ENCODE measurements around the gene NKG7.

The NKG7 gene

DNA sequence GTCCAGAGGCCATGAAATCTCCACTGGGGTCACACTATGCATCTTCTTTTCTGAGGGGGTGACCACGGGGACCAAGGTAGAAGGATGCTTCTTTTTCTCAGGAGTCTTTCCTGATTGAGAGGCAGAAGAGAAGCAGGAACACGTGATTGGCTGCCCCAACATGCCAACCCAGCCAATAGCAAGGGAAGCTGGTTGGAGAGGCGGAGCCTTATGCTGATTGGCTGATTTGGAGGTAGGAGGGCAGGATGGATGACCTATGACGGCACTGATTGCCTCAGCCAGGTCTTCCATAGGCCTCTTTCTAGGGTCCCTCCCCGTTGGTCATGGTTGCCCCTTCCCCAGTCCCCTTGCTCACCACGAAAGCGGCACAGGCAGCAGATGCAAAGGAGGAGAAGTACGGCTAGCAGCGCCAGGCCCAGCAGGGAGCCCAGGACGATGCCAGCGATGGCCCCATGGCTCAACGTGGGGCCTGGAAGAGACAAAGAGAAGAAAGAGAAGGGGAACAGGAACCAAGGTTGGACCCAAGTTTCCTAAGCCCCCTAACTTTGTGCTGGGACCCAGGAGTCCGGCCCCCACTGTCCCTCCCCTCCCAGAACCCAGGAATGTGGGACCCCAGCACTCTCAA is 38.5 kb downstream of the NKG7 start:
- no peak for DNase-seq

DNA sequence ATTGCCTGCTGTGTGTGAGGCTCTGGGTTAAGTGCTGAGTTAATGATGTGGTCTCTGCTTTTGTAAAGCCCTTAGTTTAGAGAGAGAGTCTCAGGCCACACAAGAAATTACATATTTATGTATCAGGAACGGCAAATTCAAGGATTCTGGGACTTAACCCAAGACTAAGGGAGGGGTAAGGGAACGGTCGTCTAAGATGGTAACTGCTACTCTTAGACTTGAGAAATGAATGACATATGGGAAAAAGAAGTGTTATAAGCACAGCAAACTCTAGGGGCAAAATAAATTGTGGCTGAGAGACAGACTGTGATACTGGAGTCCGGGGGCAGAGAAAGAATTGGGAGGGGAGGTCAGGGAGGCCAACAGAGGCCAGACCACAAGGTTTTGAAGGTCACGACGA is 40.7 kb downstream of the NKG7 start:
- no peak for DNase-seq

DNA sequence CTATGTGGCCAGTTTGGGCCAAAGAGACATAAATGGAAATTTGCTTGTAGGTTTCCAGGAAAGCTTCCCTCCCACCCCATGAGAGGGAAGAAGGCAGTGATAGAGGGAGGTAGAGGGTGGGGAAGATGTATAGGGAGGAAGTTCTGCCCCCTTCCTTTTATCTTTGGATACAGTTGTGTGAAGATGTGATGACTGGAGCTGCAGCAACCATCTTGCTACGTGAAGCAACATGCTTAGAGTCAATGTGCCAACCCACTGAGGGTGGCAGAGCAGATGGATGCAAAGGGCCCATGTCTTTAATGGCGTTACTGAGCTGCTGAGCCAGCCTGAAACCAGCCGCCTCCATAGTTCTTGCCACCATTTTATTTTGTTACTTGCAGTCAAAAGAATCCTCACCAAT is 41.3 kb downstream of the NKG7 start:
- DNase-seq: no peak

DNA sequence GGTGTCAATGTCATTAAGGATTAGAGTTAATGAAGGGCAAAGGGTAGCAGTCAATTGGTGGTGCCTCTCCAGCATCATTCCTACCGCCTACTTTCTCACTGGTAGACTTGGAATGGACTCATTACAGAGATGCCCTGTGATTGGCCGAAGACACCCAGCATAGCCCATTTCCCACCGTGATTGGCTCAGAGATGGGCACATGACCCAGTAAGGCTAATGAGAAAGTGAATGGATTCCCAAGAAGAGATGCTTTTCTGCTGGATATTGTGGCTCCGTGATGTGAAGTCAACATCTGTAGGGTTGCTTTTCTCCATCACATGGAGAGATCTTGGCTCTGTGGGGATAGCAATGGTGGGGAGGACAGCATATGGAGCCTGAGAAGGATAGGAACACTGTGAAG is 42.1 kb downstream of the NKG7 start:
- DNase-seq: no peak

- no peak for DNase-seq
These were observed 43.0 kb downstream of the NKG7 start for GRCh38 chr19:51329411-51329810.

DNA sequence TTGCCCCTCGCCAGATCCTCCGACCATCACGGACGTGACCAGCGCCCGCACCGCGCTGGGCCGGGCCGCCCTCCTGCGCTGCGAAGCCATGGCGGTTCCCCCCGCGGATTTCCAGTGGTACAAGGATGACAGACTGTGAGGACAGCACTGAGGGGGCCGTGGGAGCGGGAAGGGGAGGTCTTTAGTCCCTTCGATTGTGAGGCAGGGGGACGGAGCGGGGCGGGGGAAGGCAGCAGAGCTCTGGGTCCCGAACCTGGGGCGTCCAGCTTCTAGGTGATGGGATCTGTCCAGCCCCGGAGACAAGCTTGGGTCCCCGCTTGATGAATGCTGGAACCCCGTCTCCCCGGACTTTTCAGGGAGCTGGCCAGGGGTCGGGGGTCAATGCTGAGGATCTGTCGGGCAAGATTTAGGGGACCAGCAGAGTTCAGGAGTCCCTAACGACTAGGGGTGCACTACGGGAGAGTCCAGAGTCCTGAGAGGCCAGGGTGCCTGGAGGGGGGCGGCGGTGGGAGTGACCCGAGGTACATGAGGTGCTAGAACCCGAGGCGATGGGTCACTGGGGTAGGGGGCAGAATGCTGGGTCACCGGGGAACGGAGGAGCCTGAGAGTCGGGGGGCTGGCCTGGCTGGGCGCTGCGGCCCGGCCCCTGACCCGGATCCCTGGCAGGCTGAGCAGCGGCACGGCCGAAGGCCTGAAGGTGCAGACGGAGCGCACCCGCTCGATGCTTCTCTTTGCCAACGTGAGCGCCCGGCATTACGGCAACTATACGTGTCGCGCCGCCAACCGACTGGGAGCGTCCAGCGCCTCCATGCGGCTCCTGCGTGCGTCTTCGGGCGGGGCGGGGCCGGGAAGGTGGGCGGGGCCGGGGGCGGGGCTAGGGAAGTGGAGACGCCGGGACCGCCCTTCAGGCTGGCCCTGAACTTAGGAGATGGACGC is 45.1 kb downstream of the NKG7 start:
- DNase-seq: peak; percentile 36 to 64

- DNase-seq: no peak
These were observed 46.0 kb downstream of the NKG7 start for GRCh38 chr19:51326216-51327065.

- peak in 1 of 2 donors; percentile 36 for DNase-seq
These were observed 47.1 kb downstream of the NKG7 start for GRCh38 chr19:51325161-51325976.

DNA sequence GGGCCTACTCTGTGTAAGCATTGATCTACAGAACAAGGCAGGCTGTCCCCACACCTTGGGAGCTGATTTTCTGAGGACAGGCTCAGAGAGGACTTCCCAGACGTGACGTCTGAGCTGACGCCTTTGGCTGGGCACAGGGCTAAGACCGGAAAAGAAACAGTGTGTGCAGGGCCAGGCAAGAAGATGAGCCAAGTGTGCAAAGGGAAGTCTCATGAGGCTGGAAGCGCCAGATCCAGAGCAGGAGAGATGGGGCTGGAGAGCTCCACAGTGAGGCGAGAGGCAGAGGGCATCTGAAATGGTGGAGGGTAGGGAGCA is 48.3 kb downstream of the NKG7 start:
- DNase-seq: no peak

- no peak for DNase-seq
These were observed 48.8 kb downstream of the NKG7 start for GRCh38 chr19:51323481-51324166.

DNA sequence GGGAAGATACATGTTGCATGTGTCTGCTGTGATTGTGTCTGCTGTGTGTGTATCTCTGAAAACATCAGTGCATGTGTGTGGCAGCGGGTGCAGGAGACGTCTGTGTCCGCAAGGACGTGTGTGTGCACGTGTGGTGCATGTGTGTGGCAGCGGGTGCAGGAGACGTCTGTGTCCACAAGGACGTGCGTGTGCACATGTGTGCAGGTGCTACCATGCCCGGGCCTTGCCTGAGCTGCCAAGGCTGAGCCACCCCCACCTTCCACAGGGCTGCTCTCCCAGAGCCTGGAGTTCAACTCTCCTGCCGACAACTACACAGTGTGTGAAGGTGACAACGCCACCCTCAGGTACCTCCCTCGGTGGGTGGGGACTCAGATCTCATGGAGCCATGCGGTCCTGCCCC is 50.7 kb downstream of the NKG7 start:
- DNase-seq: no peak
